GM19468 (cell line): ENCODE measurements around the gene CENPX.

Experiments
- ATAC-seq: cut with Tn5 transposase; IDR thresholded peaks from one replicate; pipeline ENCODE4 v1.9.1; 2021; ENCODE audit warnings: mild to moderate bottlenecking, moderate library complexity, moderate number of reproducible peaks; ENCODE audit not compliant: unreplicated experiment; ENCODE audit errors: extremely low read depth

CENPX gene

GRCh38 chr17:82014432-82014831 lies 8.2 kb downstream of the CENPX start:
- no peak for ATAC-seq

GRCh38 chr17:82013772-82014321 lies 8.8 kb downstream of the CENPX start:
- no peak for ATAC-seq

- ATAC-seq = no peak
Measured at GRCh38 chr17:82013341-82013740, 9.3 kb downstream of the CENPX start.

- ATAC-seq = no peak
Measured at GRCh38 chr17:82012640-82013295, 9.9 kb downstream of the CENPX start.

GRCh38 chr17:82012261-82012639 lies 10.4 kb downstream of the CENPX start:
- no peak for ATAC-seq

- ATAC-seq = no peak
Measured at GRCh38 chr17:82011617-82012187, 11.0 kb downstream of the CENPX start.

GRCh38 chr17:82010575-82011525 lies 11.8 kb downstream of the CENPX start:
- ATAC-seq = no peak

GRCh38 chr17:82009413-82009812 lies 13.3 kb downstream of the CENPX start:
- no peak for ATAC-seq

GRCh38 chr17:82008941-82009405 lies 13.7 kb downstream of the CENPX start:
- no peak for ATAC-seq

- ATAC-seq = no peak
Measured at GRCh38 chr17:82008258-82008940, 14.3 kb downstream of the CENPX start.

- ATAC-seq = no peak
Measured at GRCh38 chr17:82007495-82008257, 15.0 kb downstream of the CENPX start.

- no peak for ATAC-seq
Measured at GRCh38 chr17:82007228-82007494, 15.5 kb downstream of the CENPX start.

- no peak for ATAC-seq
Measured at GRCh38 chr17:82006468-82007227, 16.0 kb downstream of the CENPX start.

- no peak for ATAC-seq
Measured at GRCh38 chr17:82005701-82006348, 16.9 kb downstream of the CENPX start.

GRCh38 chr17:82004517-82005455 lies 17.9 kb downstream of the CENPX start:
- ATAC-seq = no peak

- no peak for ATAC-seq
Measured at GRCh38 chr17:82003411-82004381, 19.0 kb downstream of the CENPX start.
